Activated CD8-positive, alpha-beta memory T cell treated with anti-CD3 and anti-CD28 coated beads, Interleukin-2, amount 50 U/mL, for 24 hours (primary cell): ENCODE measurements around the gene MME.
"Not testable (repeated sequence)": the region's sequence is repeated elsewhere in the genome, so short reads cannot be mapped to it uniquely, and the experiment has no call there.

Experiments
- DNase-seq: peaks from one replicate; pipeline ENCODE4 v3.0.0-alpha.2; 2020; ENCODE audit errors: extremely low read depth

MME gene

GRCh38 chr3:155193868-155194267, 113.7 kb downstream of the MME start:
- no peak for DNase-seq

- DNase-seq, result no peak
Measured at GRCh38 chr3:155194973-155195957, 115.1 kb downstream of the MME start.

- DNase-seq, result no peak
Measured at GRCh38 chr3:155196131-155197021, 116.3 kb downstream of the MME start.

GRCh38 chr3:155197786-155198185, 117.7 kb downstream of the MME start:
- DNase-seq, result no peak

- DNase-seq, result no peak
Measured at GRCh38 chr3:155202626-155203025, 122.5 kb downstream of the MME start.

- no peak for DNase-seq
Measured at GRCh38 chr3:155204851-155205250, 124.7 kb downstream of the MME start.

- DNase-seq, result no peak
Measured at GRCh38 chr3:155208183-155208800, 128.2 kb downstream of the MME start.

- DNase-seq, result no peak
Measured at GRCh38 chr3:155210736-155211135, 130.6 kb downstream of the MME start.

GRCh38 chr3:155211266-155211665, 131.1 kb downstream of the MME start:
- DNase-seq, result no peak

GRCh38 chr3:155211940-155212339, 131.8 kb downstream of the MME start:
- DNase-seq, result no peak

- DNase-seq, result not testable (repeated sequence)
Measured at GRCh38 chr3:155216007-155216406, 135.9 kb downstream of the MME start.

- no peak for DNase-seq
Measured at GRCh38 chr3:155217591-155217990, 137.5 kb downstream of the MME start.

- no peak for DNase-seq
Measured at GRCh38 chr3:155218462-155218861, 138.3 kb downstream of the MME start.

- no peak for DNase-seq
Measured at GRCh38 chr3:155219106-155219505, 139.0 kb downstream of the MME start.

GRCh38 chr3:155225417-155225816, 145.3 kb downstream of the MME start:
- no peak for DNase-seq

GRCh38 chr3:155227141-155227540, 147.0 kb downstream of the MME start:
- no peak for DNase-seq

- DNase-seq, result no peak
Measured at GRCh38 chr3:155228676-155229075, 148.6 kb downstream of the MME start.

- DNase-seq, result no peak
Measured at GRCh38 chr3:155229086-155229485, 149.0 kb downstream of the MME start.

GRCh38 chr3:155230382-155230781, 150.3 kb downstream of the MME start:
- DNase-seq, result no peak

GRCh38 chr3:155231792-155232191, 151.7 kb downstream of the MME start:
- DNase-seq, result no peak

GRCh38 chr3:155232605-155233004, 152.5 kb downstream of the MME start:
- DNase-seq, result no peak

GRCh38 chr3:155233213-155233612, 153.1 kb downstream of the MME start:
- DNase-seq, result no peak
